Right lobe of liver (tissue), 6 donors: ENCODE results near the gene CYP2A7. TPM values are rescaled to one million over a fixed set of nuclear protein-coding genes. Genes with fewer than 3 reads are reported as not detected.
"Not testable (repeated sequence)": the region's sequence is repeated elsewhere in the genome, so short reads cannot be mapped to it uniquely, and the experiment has no call there.

ENCODE experiments used
- ATAC-seq, 4 donors: fragments of 200-7000 bp; cut with Tn5 transposase; one replicate each; pipeline ENCODE4 v1.9.1; 2020; ENCODE audit warnings: mild to moderate bottlenecking in 4 of 4, moderate library complexity in 4 of 4
- DNase-seq, 3 donors: peaks; one replicate each; pipeline ENCODE4 v3.0.0-alpha.2; 2020
- H3K27ac ChIP-seq, 3 donors: fragments of 200-600 bp; one replicate each; pipeline ENCODE4 v1.8.0; 2022
- H3K27me3 ChIP-seq, 2 donors: fragments of 200-600 bp; one replicate each; pipeline ENCODE4 v1.8.0; 2022
- H3K36me3 ChIP-seq, 4 donors: fragments of 200-600 bp; sonication (generic) in 1 of 4; one replicate each; pipeline versions ENCODE4 v1.5.1 to v1.8.0; 2017 to 2022; ENCODE audit warnings: control low read depth in 1 of 4
- H3K4me1 ChIP-seq, 4 donors: fragments of 200-600 bp; sonication (generic) in 1 of 4; one replicate each; pipeline versions ENCODE4 v1.5.1 to v1.8.0; 2017 to 2022; ENCODE audit warnings: control low read depth in 1 of 4
- H3K4me3 ChIP-seq, 3 donors: fragments of 200-600 bp; one replicate each; pipeline ENCODE4 v1.8.0; 2022
- H3K9me3 ChIP-seq, 4 donors: fragments of 200-600 bp; sonication (generic) in 1 of 4; one replicate each; pipeline versions ENCODE4 v1.5.1 to v1.8.0; 2017 to 2022; ENCODE audit warnings: control low read depth in 1 of 4
- CTCF ChIP-seq, 4 donors: fragments of 200-600 bp in 3 of 4; fragments of 450-650 bp in 1 of 4; IDR thresholded peaks; one replicate each; pipeline versions ENCODE4 v1.5.1 to v1.8.0; 2016 to 2022; ENCODE audit warnings: antibody characterized with exemption in 4 of 4, mild to moderate bottlenecking in 2 of 4
- POLR2A ChIP-seq: fragments of 450-650 bp; IDR thresholded peaks from one replicate; pipeline ENCODE4 v1.6.1; 2017; ENCODE audit warnings: antibody characterized with exemption, mild to moderate bottlenecking
- WGBS: methylation state at CpG from one replicate; pipeline ENCODE4 v1.1.6; 2018; ENCODE audit warnings: low coverage, low lambda C conversion rate; ENCODE audit not compliant: insufficient coverage; ENCODE audit errors: missing lambda C conversion rate; 5-methylcytosine and 5-hydroxymethylcytosine counted together
- intact Hi-C, 2 donors: fragments of 100-400 bp; cut with DNase I; formaldehyde crosslinking; loops; one replicate each; pipeline versions ENCODE4 v1.11.2 to v1.14.1; 2022
- total RNA-seq, 6 experiments: library from RNA; depleted of rRNA in 2 of 6; stranded (reverse); fragments of >200 nt in 2 of 6; fragmentation: NEBNext Ultra II Directional in 3 of 6; extraction: Animal tissue kit (Norgen Biotek cat#: 25700) in 3 of 6; gene quantifications; one replicate each; pipeline versions ENCODE4 v1.1.0 to v1.2.4, GENCODE V29; 2016 to 2023
- donor health status: DM: no; HTN: yes; CAD: no.
- donor health status: DM: no; HTN: no; CAD: no.
- donor health status: DM: no; HTN: no; CAD: no.
- donor health status: DM: no; HTN: yes; CAD: no.
- donor health status: DM: no; HTN: yes; CAD: no.

CYP2A7 gene
- total RNA-seq, 6 experiments from 2014 or later, result 2.5 to 2,068 (median 134) TPM

- H3K4me1 ChIP-seq, result peaks cover 0 to 30% (median 13%) of the 10 kb centered on the region in 4 donors
- H3K27ac ChIP-seq, result peak overlapping the region in 2 of 3 donors; percentile 23 to 84
- H3K27me3 ChIP-seq, result no peaks in the 10 kb centered on the region
- H3K4me3 ChIP-seq, result peak overlapping the region in 2 of 3 donors; percentile 47 to 49
- H3K36me3 ChIP-seq, result peaks cover 0 to 3% (median 0%) of the 10 kb centered on the region in 4 donors
- no peaks in the 10 kb centered on the region for H3K9me3 ChIP-seq
- DNase-seq (peak in 2 of 3 donors; percentile 60 to 73), ATAC-seq (peak; percentile 40 to 70 (median 58))
- intact Hi-C loops, result no loop called here
- 24% methylated on average over 7 of the region's 7 CpGs for WGBS
- TF ChIP-seq POLR2A (no peak), CTCF (IDR thresholded peaks at IDR 0.05) (no peak)
Measured at GRCh38 chr19:40923934-40924391, 41.9 kb upstream of the CYP2A7 start.

GRCh38 chr19:40922237-40923160 lies 40.5 kb upstream of the CYP2A7 start:
- intact Hi-C loops, H3K36me3 ChIP-seq, H3K9me3 ChIP-seq, DNase-seq, ATAC-seq, H3K4me3 ChIP-seq, H3K27me3 ChIP-seq: not testable (repeated sequence)
- Histone ChIP-seq H3K27ac (peak overlapping the region in 2 of 3 donors; percentile 56 to 84), H3K4me1 (peaks cover 0 to 25% (median 13%) of the 10 kb centered on the region in 4 donors)
- WGBS, result 50% methylated on average over 9 of the region's 11 CpGs

GRCh38 chr19:40921005-40921897 lies 39.2 kb upstream of the CYP2A7 start:
- peak overlapping the region in 2 of 3 donors; percentile 56 to 84 for H3K27ac ChIP-seq
- peak; percentile 79 to 92 (median 91) for DNase-seq
- peaks cover 0 to 24% (median 11%) of the 10 kb centered on the region in 4 donors for H3K4me1 ChIP-seq
- TF ChIP-seq CTCF (IDR thresholded peaks at IDR 0.05) (no peak), POLR2A (no peak)
- ATAC-seq, result peak; percentile 74 to 85 (median 82)
- H3K27me3 ChIP-seq, result no peaks in the 10 kb centered on the region
- intact Hi-C loops, result no loop called here
- 17% methylated on average over 4 of the region's 9 CpGs for WGBS
- H3K9me3 ChIP-seq, result no peaks in the 10 kb centered on the region
- H3K36me3 ChIP-seq, result no peaks in the 10 kb centered on the region
- no peak overlapping the region for H3K4me3 ChIP-seq

GRCh38 chr19:40920300-40921004 lies 38.4 kb upstream of the CYP2A7 start:
- WGBS, result 66% methylated on average over 4 of the region's 4 CpGs

GRCh38 chr19:40919530-40920299 lies 37.7 kb upstream of the CYP2A7 start:
- WGBS, result 73% methylated on average over 7 of the region's 7 CpGs
- H3K4me3 ChIP-seq, intact Hi-C loops, ATAC-seq, H3K36me3 ChIP-seq, H3K9me3 ChIP-seq, DNase-seq, H3K27me3 ChIP-seq: not testable (repeated sequence)
- Histone ChIP-seq H3K27ac (peak overlapping the region in 2 of 3 donors; percentile 45 to 84), H3K4me1 (peaks cover 0 to 24% (median 11%) of the 10 kb centered on the region in 4 donors)

More at GRCh38 chr19:40920300-40921004, 38.4 kb upstream of the CYP2A7 start:
- intact Hi-C loops, result no loop called here
- no peak for ATAC-seq
- Histone ChIP-seq H3K4me3 (no peak overlapping the region), H3K27ac (peak overlapping the region in 2 of 3 donors; percentile 45 to 84), H3K36me3 (no peaks in the 10 kb centered on the region), H3K27me3 (no peaks in the 10 kb centered on the region), H3K4me1 (peaks cover 0 to 24% (median 11%) of the 10 kb centered on the region in 4 donors), H3K9me3 (no peaks in the 10 kb centered on the region)
- no peak for DNase-seq
- TF ChIP-seq POLR2A (no peak), CTCF (IDR thresholded peaks at IDR 0.05) (no peak)

GRCh38 chr19:40918303-40918702 lies 36.3 kb upstream of the CYP2A7 start:
- H3K4me1 ChIP-seq, result peaks cover 0 to 20% (median 9%) of the 10 kb centered on the region in 4 donors
- H3K27ac ChIP-seq, H3K36me3 ChIP-seq, H3K27me3 ChIP-seq, H3K4me3 ChIP-seq, H3K9me3 ChIP-seq, ATAC-seq, intact Hi-C loops, DNase-seq: not testable (repeated sequence)
- WGBS, result 57% methylated on average over 2 of the region's 2 CpGs
